ENCODE measurements around the gene PDE4D.
"Not testable (repeated sequence)": the region's sequence is repeated elsewhere in the genome, so short reads cannot be mapped to it uniquely, and the experiment has no call there.

The PDE4D gene

DNA sequence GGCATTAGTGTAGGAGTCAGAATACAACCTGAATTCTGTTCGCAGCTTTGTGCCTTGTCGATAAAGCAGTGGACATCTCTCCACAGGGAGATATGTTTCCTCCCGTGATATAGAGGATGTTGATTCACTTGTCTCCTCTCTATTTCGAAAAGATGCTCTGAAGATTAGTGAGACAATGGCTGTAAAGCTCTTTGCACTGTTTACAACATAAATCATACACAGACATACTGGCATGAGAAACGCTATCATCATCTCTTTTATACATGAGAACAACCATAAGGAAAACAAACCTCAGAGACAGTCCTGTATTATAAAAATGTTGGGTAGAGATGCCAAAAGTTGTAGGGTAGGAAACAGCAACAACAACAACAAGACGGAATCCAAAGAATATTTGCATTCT, 803.2 kb downstream of the PDE4D start:
- DNase-seq: no peak

GRCh38 chr5:59089767-59090166, 803.8 kb downstream of the PDE4D start:
- no peak for DNase-seq

DNA sequence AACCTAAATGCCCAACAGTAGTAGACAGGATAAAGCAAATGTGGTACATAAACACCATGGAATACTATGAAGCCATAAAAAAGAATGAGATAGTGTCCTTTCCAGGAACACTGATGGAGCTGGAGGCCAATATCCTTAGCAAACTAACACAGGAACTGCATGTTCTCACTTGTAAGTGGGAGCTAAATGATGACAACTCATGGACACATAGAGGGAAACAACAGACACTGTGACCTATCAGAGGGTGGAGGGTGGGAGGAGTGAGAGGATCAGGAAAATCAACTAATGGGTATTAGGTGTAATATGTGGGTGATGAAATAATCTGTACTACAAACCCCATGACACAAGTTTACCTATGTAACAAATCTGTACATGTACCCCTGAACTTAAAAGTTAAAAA, 805.0 kb downstream of the PDE4D start:
- DNase-seq: no peak

DNA sequence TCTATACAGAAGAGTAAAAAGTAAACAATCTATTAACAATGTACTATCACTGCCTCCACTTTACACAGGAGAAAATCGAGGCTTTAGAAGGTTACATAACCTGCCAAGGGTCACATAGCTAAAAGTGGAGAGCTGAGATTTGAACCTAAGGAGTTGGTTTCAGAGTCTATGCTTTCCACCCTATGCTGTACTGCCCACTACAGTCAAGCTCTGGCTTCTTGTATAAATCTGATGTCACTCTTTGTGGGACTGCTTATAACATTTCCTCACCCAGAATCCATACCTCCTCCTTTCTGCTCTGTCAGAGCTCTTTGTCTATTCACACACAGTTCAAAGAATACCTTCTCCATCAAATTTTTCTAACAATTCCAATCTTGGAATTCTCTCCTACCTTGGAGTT, 807.5 kb downstream of the PDE4D start:
- DNase-seq: no peak

- DNase-seq: no peak
Measured at GRCh38 chr5:59081693-59082092, 811.8 kb downstream of the PDE4D start.

- DNase-seq: no peak
Measured at GRCh38 chr5:59079622-59080620, 813.6 kb downstream of the PDE4D start.

DNA sequence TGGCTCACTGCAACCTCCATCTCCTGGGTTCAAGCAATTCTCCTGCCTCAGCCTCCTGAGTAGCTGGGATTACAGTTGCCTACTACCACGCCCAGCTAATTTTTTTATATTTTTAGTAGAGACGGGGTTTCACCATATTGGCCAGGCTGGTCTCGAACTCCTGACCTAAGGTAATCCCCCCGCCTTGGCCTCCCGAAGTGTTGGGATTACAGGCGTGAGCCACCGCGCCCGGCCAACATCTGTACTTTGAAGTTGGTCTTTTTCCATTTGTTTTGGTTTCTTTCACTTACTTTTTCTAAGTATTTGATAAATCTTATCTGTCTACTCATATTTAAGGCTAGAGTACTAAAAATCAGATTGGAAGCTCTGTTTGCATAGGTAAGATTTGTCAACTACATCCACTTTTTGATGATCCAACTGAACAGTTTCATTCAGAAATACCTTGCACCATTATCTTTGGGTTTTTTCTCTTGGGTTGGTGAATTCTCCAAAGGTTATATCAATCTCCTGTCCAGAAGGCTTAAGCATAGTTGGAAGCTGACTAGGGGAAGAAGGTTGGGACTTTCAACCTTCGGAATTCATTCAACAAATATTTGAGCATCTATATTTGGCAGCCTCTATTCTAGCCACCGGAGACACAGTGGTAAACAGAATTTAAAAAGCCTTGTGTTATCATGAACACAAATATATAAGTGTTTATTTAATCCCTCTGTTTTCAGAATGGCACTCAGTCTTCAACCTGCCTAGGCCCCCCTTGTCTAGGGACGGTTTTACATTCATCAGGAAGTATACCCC, 821.6 kb downstream of the PDE4D start:
- DNase-seq: no peak

GRCh38 chr5:59069438-59070079, 824.0 kb downstream of the PDE4D start:
- DNase-seq: no peak

DNA sequence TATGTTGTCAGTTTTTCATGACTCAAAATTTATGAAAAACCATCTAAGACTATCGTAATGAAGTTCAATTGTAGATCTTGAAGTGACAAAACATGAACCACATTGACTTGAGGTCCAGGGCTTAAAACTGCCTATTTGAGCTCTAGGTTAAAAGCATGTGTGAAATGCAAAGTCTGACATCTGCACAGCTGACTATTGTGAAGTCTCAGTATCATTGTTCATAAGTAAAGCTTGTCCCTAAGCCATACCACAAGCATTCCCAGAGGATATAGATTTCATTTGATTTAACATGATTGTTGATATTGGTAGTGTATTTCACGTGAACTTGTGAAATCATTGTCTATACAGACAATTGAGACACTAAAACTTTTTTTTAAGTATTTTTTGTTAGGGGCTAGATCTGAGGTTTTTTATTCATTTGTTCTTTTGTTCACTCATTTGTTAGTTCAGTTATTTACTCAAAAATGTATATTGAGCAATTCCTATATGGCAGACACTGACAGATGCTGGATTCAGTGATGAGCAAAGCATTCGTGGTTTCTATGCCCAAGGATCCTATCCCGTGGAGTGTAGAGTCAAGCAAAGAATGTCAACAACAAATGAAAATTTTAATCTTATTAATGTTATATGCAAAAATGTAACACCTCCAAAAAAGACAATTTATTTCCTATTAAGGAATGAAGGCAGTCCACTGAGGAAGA, 825.4 kb downstream of the PDE4D start:
- no peak for DNase-seq

DNA sequence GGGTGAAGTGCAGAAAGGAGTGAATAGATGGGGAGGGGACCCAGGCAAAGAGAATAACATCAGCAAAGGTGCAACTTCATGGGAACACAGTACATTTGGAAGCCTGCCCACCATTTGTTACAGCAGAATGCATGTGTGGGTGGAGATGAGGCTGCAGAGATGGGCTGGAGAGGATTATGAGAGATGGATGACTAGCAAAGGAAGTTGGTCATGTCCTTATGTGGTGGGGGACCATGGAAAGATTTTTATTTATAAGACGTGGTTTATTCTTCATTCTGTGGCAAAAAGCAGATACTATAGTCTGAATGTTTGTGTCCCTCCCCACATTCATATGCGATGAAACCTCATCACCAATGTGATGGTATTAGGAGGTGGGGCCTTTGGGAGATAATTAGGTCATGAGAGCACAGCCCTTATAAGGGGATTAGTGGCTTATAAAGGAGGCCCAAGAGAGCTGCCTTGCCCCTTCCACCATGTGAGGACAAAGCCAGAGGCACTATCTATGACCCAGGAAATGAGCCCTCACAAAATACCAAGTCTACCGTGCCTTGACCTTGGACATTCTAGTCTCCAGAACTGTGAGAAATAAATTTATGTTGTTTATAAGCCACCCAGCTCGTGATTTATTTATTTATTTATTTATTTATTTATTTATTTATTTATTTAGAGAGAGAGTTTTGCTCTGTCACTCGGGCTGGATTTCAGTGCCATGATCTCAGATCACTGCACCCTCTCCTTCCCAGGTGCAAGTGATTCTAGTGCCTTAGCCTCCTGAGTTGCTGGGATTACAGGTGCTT, 827.0 kb downstream of the PDE4D start:
- DNase-seq: no peak

- DNase-seq: no peak
Measured at GRCh38 chr5:59065554-59065953, 828.0 kb downstream of the PDE4D start.

- no peak for DNase-seq
Measured at GRCh38 chr5:59064293-59064692, 829.2 kb downstream of the PDE4D start.

GRCh38 chr5:59062986-59063683, 830.4 kb downstream of the PDE4D start:
- no peak for DNase-seq

DNA sequence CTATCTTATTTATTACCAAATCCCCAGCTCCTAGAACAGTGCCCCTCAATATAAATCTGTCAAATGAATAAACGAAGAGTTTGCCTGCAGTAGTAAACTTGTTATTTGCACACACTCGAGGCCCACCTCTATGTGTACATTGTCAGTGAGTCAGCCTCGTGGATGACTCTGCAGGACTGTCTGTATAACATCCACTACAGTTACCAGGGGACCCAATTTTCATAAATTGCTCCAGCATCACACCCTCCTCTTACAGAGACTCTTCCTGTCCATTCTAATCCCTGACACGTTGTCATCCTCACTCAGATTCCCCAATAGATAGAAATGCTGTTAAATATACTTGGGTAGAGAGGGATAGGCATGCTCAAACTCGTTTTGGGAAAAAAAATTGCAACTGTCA, 832.1 kb downstream of the PDE4D start:
- no peak for DNase-seq

GRCh38 chr5:59058969-59059687, 834.4 kb downstream of the PDE4D start:
- DNase-seq: no peak

DNA sequence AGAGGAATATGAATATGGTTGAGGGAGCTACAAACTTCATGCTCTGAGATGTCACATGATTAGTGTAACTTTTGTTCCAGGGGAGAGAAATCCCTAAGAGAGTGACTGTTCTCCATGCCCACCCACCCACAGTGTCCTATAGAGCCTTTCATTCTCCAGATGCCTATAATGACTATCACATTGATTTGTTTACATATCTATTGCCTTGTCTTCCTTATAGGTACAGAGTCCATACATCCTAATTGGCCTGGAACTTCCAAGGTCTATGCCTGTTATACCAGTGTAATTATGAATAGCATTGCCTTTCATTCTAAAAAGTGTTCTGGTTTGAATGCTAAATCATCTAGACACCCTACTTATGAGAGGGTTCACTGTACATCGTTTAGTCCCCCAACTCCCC, 835.3 kb downstream of the PDE4D start:
- DNase-seq: no peak

GRCh38 chr5:59056599-59056998, 836.9 kb downstream of the PDE4D start:
- not testable (repeated sequence) for DNase-seq

GRCh38 chr5:59055745-59056448, 837.6 kb downstream of the PDE4D start:
- no peak for DNase-seq

- DNase-seq: no peak
Measured at GRCh38 chr5:59054963-59055528, 838.5 kb downstream of the PDE4D start.

GRCh38 chr5:59051951-59052350, 841.6 kb downstream of the PDE4D start:
- no peak for DNase-seq

All from DMS79 treated with DMSO at 0.1 percent for 48 hours (cell line).